GM12878 (cell line): ENCODE data around the gene GPRIN1. TPM values are rescaled to one million over a fixed set of nuclear protein-coding genes. Genes with fewer than 3 reads are reported as not detected.

Experiments used
- ATAC-seq: fragments of 200-7000 bp; cut with Tn5 transposase; 3 replicates; pipeline ENCODE4 v1.9.1; 2020; ENCODE audit warnings: mild to moderate bottlenecking, moderate library complexity
- BruUV-seq: library from RNA; stranded (reverse); fragments of 400-500 nt; replicated peaks from 2 replicates; lab custom pipeline; 2021; lab: Mats Ljungman, UMichigan
- CTCF ChIA-PET: fragments of 300-600 bp; sonication (Branson Sonifier 250); formaldehyde crosslinking; extraction: SDS; loops from one replicate; lab custom pipeline; 2021; ENCODE audit warnings: inconsistent platforms; lab: Yijun Ruan, JAX
- POLR2A ChIA-PET: fragments of 350-600 bp; formaldehyde crosslinking; extraction: SDS; loops from one replicate; lab custom pipeline; 2021; ENCODE audit warnings: inconsistent platforms; lab: Charles Lee
- RAD21 ChIA-PET: fragments of 300-600 bp; sonication (Branson Sonifier 250); formaldehyde crosslinking; loops from one replicate; lab custom pipeline; 2023; ENCODE audit warnings: antibody characterized with exemption; ENCODE audit not compliant: unreplicated experiment; lab: Charles Lee
- SMC1A ChIA-PET: fragments of 300-600 bp; sonication (Branson Sonifier 250); formaldehyde crosslinking; loops from one replicate; lab custom pipeline; 2023; ENCODE audit not compliant: unreplicated experiment, uncharacterized antibody; lab: Charles Lee
- DNase-seq: peaks from one replicate; pipeline ENCODE4 v3.0.0-alpha.2; 2011; ENCODE audit warnings: low read depth, low spot score
- FAIRE-seq: peaks from 3 replicates; lab custom pipeline; 2011; peaks lifted over from hg19 to GRCh38; lab: Jason Lieb, UNC
- H2AFZ ChIP-seq: 2 replicates; pipeline ENCODE4 v1.6.0; 2011; ENCODE audit warnings: low read depth, low read length, control low read depth; ENCODE audit not compliant: control insufficient read depth
- H3K27ac ChIP-seq: 2 replicates; pipeline ENCODE4 v1.5.1; 2011; ENCODE audit warnings: control low read depth; ENCODE audit not compliant: control insufficient read depth, insufficient read depth
- H3K27me3 ChIP-seq, 2 experiments: replicated peaks in 1 of 2; 2 replicates each; pipeline versions ENCODE4 v1.6.0 to v1.6.1; 2011; ENCODE audit warnings: low read length in 1 of 2; ENCODE audit not compliant: control insufficient read depth in 2 of 2, insufficient read depth in 2 of 2
- H3K36me3 ChIP-seq, 2 experiments: 2 replicates each; pipeline ENCODE4 v1.5.1; 2011; ENCODE audit warnings: low read length in 1 of 2; ENCODE audit not compliant: control insufficient read depth in 2 of 2, insufficient read depth in 2 of 2
- H3K4me1 ChIP-seq: 2 replicates; pipeline ENCODE4 v1.6.1; 2011; ENCODE audit warnings: mild to moderate bottlenecking, low read length, moderate library complexity, mixed read lengths; ENCODE audit not compliant: control insufficient read depth, insufficient read depth
- H3K4me2 ChIP-seq: 2 replicates; pipeline ENCODE4 v1.6.0; 2011; ENCODE audit warnings: control low read depth; ENCODE audit not compliant: control insufficient read depth, insufficient read depth
- H3K4me3 ChIP-seq: fragments of 200-600 bp; sonication (generic); 2 replicates; pipeline ENCODE4 v1.5.1; 2016
- H3K79me2 ChIP-seq: 2 replicates; pipeline ENCODE4 v1.6.0; 2011; ENCODE audit warnings: low read length; ENCODE audit not compliant: control insufficient read depth, insufficient read depth
- H3K9ac ChIP-seq: 2 replicates; pipeline ENCODE4 v1.8.0; 2011; ENCODE audit warnings: low read length, control low read depth, mixed read lengths; ENCODE audit not compliant: control insufficient read depth, insufficient read depth
- H3K9me3 ChIP-seq: replicated peaks from 3 replicates; pipeline ENCODE4 v1.5.1; 2011; ENCODE audit warnings: mild to moderate bottlenecking, low read length; ENCODE audit not compliant: control insufficient read depth, insufficient read depth
- H4K20me1 ChIP-seq: 2 replicates; pipeline ENCODE4 v1.6.0; 2011; ENCODE audit not compliant: control insufficient read depth, insufficient read depth
- BCL11A ChIP-seq: IDR thresholded peaks from 2 replicates; pipeline ENCODE4 v1.6.1; 2011; ENCODE audit warnings: low read depth, low read length
- CBX5 ChIP-seq: sonication (generic); IDR thresholded peaks from 2 replicates; pipeline ENCODE4 v1.6.1; 2016; ENCODE audit warnings: low read depth, moderate library complexity, mild to moderate bottlenecking, inconsistent platforms
- CREM ChIP-seq: IDR thresholded peaks from 2 replicates; pipeline ENCODE4 v1.6.1; 2014; ENCODE audit warnings: antibody characterized with exemption, low read depth
- HDAC2 ChIP-seq: fragments of 200-600 bp; sonication (generic); IDR thresholded peaks from 2 replicates; pipeline ENCODE4 v1.6.1; 2017
- IKZF2 ChIP-seq, 2 experiments: fragments of 450-650 bp; IDR thresholded peaks; 2 replicates each; pipeline ENCODE4 v1.6.1; 2017; ENCODE audit warnings: mild to moderate bottlenecking in 2 of 2, moderate library complexity in 2 of 2
- KDM1A ChIP-seq: fragments of 200-600 bp; sonication (generic); IDR thresholded peaks from 2 replicates; pipeline ENCODE4 v1.6.1; 2016; ENCODE audit warnings: borderline replicate concordance
- MYB ChIP-seq: fragments of 150-350 bp; IDR thresholded peaks from 2 replicates; pipeline ENCODE4 v1.6.1; 2014; ENCODE audit warnings: mild to moderate bottlenecking, low read depth, low read length, borderline replicate concordance
- NFXL1 ChIP-seq: fragments of 450-650 bp; IDR thresholded peaks from 2 replicates; pipeline ENCODE4 v1.6.1; 2017; ENCODE audit warnings: antibody characterized with exemption, mild to moderate bottlenecking, borderline replicate concordance
- RAD51 ChIP-seq: fragments of 450-650 bp; IDR thresholded peaks from 2 replicates; pipeline ENCODE4 v1.6.1; 2016; ENCODE audit warnings: moderate library complexity, mild to moderate bottlenecking, inconsistent platforms
- RB1 ChIP-seq: fragments of 450-650 bp; formaldehyde crosslinking; IDR thresholded peaks from 2 replicates; pipeline ENCODE4 v1.6.1; 2017; ENCODE audit warnings: mild to moderate bottlenecking, borderline replicate concordance
- SREBF1 ChIP-seq: IDR thresholded peaks from 2 replicates; pipeline ENCODE4 v1.6.1; 2012; ENCODE audit warnings: mild to moderate bottlenecking, low read length
- ZNF207 ChIP-seq: fragments of 450-650 bp; IDR thresholded peaks from 2 replicates; pipeline ENCODE4 v1.6.1; 2014; ENCODE audit warnings: antibody characterized with exemption, mild to moderate bottlenecking, borderline replicate concordance
- ZNF217 ChIP-seq: fragments of 450-650 bp; IDR thresholded peaks from 2 replicates; pipeline ENCODE4 v1.6.1; 2017; ENCODE audit warnings: antibody characterized with exemption, mild to moderate bottlenecking
- WGBS: methylation state at CpG from one replicate; pipeline ENCODE4 v1.1.6; 2016; ENCODE audit warnings: low lambda C conversion rate; ENCODE audit not compliant: insufficient replicate concordance, insufficient coverage; ENCODE audit errors: missing lambda C conversion rate; 5-methylcytosine and 5-hydroxymethylcytosine counted together
- in situ Hi-C: fragments of 300-500 bp; cut with MboI; formaldehyde crosslinking; loops from 9 replicates; pipeline ENCODE4 v1.14.3; 2018; ENCODE audit warnings: mixed read lengths
- intact Hi-C: fragments of 100-400 bp; cut with micrococcal nuclease; formaldehyde crosslinking; loops from one replicate; pipeline ENCODE4 v1.14.2; 2022; ENCODE audit not compliant: unreplicated experiment
- polyA plus RNA-seq, 11 experiments: library from polyadenylated mRNA; depleted of rRNA in 4 of 11; unstranded in 6 of 11; stranded (reverse) in 5 of 11; fragments of >200 nt; fragmentation: Nextera tagmentation in 4 of 11; fragmentation: Illumina TruSeq in 1 of 11; extraction: Ambion mirVana in 4 of 11; extraction: Trizol in 1 of 11; gene quantifications; 1 replicate in 1 of 11; 2 replicates in 10 of 11; pipeline versions ENCODE4 v1.2.1 to v1.2.3, GENCODE V29; 2011 to 2016; ENCODE audit warnings: inconsistent platforms in 2 of 11, missing spikeins in 2 of 11, low read depth in 1 of 11
- total RNA-seq, 4 experiments: library from RNA; depleted of rRNA in 3 of 4; stranded (reverse); fragments of >200 nt in 3 of 4; fragmentation: Illumina TruSeq in 1 of 4; extraction: Trizol in 1 of 4; gene quantifications; 2 replicates each; pipeline versions ENCODE4 v1.2.1 to v1.2.3, GENCODE V29; 2013 to 2021
- TF ChIP-seq, protein P1 (sequence below): fragments of 450-650 bp; IDR thresholded peaks from 2 replicates; pipeline ENCODE4 v1.6.1; 2017; ENCODE audit warnings: low read depth, mild to moderate bottlenecking, moderate library complexity

The GPRIN1 gene
- total and polyA plus RNA-seq, 10 of the 15 experiments (the other 5 are each of a cell fraction or from before 2014, with no cell fraction given): 0.52 to 16.3 (median 4.5) TPM

GRCh38 chr5:176590035-176590717 is 19.8 kb downstream of the GPRIN1 start (continued):
- no peak for TF ChIP-seq SREBF1
- TF ChIP-seq CBX5: no peak
- no peak for TF ChIP-seq BCL11A
- TF ChIP-seq ZNF217: no peak
- TF ChIP-seq RAD51: no peak
- TF ChIP-seq, protein P1, sequence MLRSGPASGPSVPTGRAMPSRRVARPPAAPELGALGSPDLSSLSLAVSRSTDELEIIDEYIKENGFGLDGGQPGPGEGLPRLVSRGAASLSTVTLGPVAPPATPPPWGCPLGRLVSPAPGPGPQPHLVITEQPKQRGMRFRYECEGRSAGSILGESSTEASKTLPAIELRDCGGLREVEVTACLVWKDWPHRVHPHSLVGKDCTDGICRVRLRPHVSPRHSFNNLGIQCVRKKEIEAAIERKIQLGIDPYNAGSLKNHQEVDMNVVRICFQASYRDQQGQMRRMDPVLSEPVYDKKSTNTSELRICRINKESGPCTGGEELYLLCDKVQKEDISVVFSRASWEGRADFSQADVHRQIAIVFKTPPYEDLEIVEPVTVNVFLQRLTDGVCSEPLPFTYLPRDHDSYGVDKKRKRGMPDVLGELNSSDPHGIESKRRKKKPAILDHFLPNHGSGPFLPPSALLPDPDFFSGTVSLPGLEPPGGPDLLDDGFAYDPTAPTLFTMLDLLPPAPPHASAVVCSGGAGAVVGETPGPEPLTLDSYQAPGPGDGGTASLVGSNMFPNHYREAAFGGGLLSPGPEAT: no peak
- TF ChIP-seq NFXL1: no peak

DNA sequence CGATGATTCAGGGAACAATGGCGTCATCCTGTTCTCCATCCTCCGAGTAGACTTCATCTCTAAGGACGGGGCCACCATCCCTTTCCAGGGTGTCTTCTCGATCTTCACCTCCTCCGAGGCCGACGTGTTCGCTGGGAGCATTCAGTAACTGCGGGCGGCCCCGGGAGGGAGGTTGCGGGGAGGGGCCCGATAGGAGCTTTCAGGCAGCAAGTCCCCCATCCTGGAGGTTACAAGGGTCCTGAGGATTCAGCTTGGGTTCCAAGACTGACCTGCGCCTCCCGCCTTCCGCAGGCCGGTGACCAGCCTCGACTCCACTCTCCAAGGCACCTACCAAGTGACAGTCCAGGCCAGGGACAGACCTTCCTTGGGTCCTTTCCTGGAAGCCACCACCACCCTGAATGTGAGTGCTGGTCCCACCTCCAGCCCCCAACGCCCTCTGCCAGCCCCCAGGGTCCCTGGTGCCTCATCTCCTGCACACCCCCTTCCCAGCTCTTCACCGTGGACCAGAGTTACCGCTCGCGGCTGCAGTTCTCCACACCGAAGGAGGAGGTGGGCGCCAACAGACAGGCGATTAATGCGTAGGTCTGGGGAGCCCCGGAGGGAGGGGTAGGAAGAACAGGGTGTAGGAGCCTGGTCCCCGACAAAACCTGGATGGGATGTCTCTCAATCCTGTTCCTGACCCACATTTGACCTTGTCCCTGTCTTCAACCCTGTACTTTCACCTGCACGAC is 20.8 kb downstream of the GPRIN1 start:
- Histone ChIP-seq H3K4me2 (no peak overlapping the region), H3K36me3 (no peaks in the 10 kb centered on the region), H3K4me1 (no peaks in the 10 kb centered on the region), H2AFZ (no peak overlapping the region), H3K9ac (no peak overlapping the region), H3K4me3 (no peak overlapping the region), H3K9me3 (peaks cover 8% of the 10 kb centered on the region; the same call in 2 of the 3 replicates), H4K20me1 (no peaks in the 10 kb centered on the region), H3K27ac (no peak overlapping the region), H3K79me2 (no peaks in the 10 kb centered on the region), H3K27me3 (no peaks in the 10 kb centered on the region)
- ChIA-PET RAD21 (no interaction called here), POLR2A (no interaction called here), SMC1A (interaction anchor here (1.5 kb wide), 1 partner anchor 11 kb away, joined by 3 read pairs; no protein-coding TSS in a partner anchor), CTCF (no interaction called here)
- in situ Hi-C loops (loop anchor here (25.0 kb wide), 1 partner anchor 852 kb away; no protein-coding TSS in a partner anchor), intact Hi-C loops (no loop called here)
- no TSS peak for BruUV-seq
- 75% methylated on average over 27 of the region's 31 CpGs for WGBS
- no peak for TF ChIP-seq HDAC2
- TF ChIP-seq ZNF207: no peak
- no peak for TF ChIP-seq IKZF2 (IDR thresholded peaks at IDR 0.05)
- TF ChIP-seq MYB: no peak
- no peak for TF ChIP-seq RB1
- TF ChIP-seq KDM1A: no peak
- TF ChIP-seq NFXL1: no peak
- no peak for TF ChIP-seq CREM
- FAIRE-seq (no peak), DNase-seq (no peak), ATAC-seq (no peak)
